GM12878 (cell line): Measurements from ENCODE around the gene BICC1. TPM values are rescaled to one million over a fixed set of nuclear protein-coding genes. Genes with fewer than 3 reads are reported as not detected.

Experiments used
- ATF2 ChIP-seq: IDR thresholded peaks from 2 replicates; pipeline ENCODE4 v1.6.1; 2012; ENCODE audit warnings: low read length, inconsistent platforms
- BCL11A ChIP-seq: IDR thresholded peaks from 2 replicates; pipeline ENCODE4 v1.6.1; 2011; ENCODE audit warnings: low read depth, low read length
- IKZF2 ChIP-seq, 2 experiments: fragments of 450-650 bp; IDR thresholded peaks; 2 replicates each; pipeline ENCODE4 v1.6.1; 2017; ENCODE audit warnings: mild to moderate bottlenecking in 2 of 2, moderate library complexity in 2 of 2
- JUND ChIP-seq: IDR thresholded peaks from 2 replicates; pipeline ENCODE4 v1.6.1; 2012; ENCODE audit warnings: low read depth, mild to moderate bottlenecking, low read length, improper control_type of control experiment, moderate library complexity
- KLF5 ChIP-seq: fragments of 450-650 bp; IDR thresholded peaks from 2 replicates; pipeline ENCODE4 v1.6.1; 2014; ENCODE audit warnings: mild to moderate bottlenecking; ENCODE audit not compliant: partially characterized antibody
- MXI1 ChIP-seq: fragments of 150-350 bp; IDR thresholded peaks from 2 replicates; pipeline ENCODE4 v1.6.1; 2011; ENCODE audit warnings: low read depth, mild to moderate bottlenecking, inconsistent platforms, low read length, improper control_type of control experiment
- NR2C2 ChIP-seq: IDR thresholded peaks from 2 replicates; pipeline ENCODE4 v1.6.1; 2011; ENCODE audit warnings: borderline replicate concordance, low read depth; ENCODE audit not compliant: control insufficient read depth, insufficient read length
- SMARCA5 ChIP-seq: fragments of 450-650 bp; IDR thresholded peaks from 2 replicates; pipeline ENCODE4 v1.6.1; 2017; ENCODE audit warnings: mild to moderate bottlenecking
- USF1 ChIP-seq: IDR thresholded peaks from 2 replicates; pipeline ENCODE4 v1.6.1; 2011; ENCODE audit warnings: borderline replicate concordance, low read depth, mild to moderate bottlenecking, moderate library complexity, mixed read lengths, low read length; ENCODE audit not compliant: insufficient read depth; ENCODE audit errors: extremely low read length
- ZNF592 ChIP-seq: fragments of 450-650 bp; IDR thresholded peaks from 2 replicates; pipeline ENCODE4 v1.6.1; 2017; ENCODE audit warnings: mild to moderate bottlenecking, moderate library complexity
- polyA plus RNA-seq, 11 experiments: library from polyadenylated mRNA; depleted of rRNA in 4 of 11; unstranded in 6 of 11; stranded (reverse) in 5 of 11; fragments of >200 nt; fragmentation: Nextera tagmentation in 4 of 11; fragmentation: Illumina TruSeq in 1 of 11; extraction: Ambion mirVana in 4 of 11; extraction: Trizol in 1 of 11; gene quantifications; 1 replicate in 1 of 11; 2 replicates in 10 of 11; pipeline versions ENCODE4 v1.2.1 to v1.2.3, GENCODE V29; 2011 to 2016; ENCODE audit warnings: inconsistent platforms in 2 of 11, missing spikeins in 2 of 11, low read depth in 1 of 11
- total RNA-seq, 4 experiments: library from RNA; depleted of rRNA in 3 of 4; stranded (reverse); fragments of >200 nt in 3 of 4; fragmentation: Illumina TruSeq in 1 of 4; extraction: Trizol in 1 of 4; gene quantifications; 2 replicates each; pipeline versions ENCODE4 v1.2.1 to v1.2.3, GENCODE V29; 2013 to 2021

Gene BICC1
- total and polyA plus RNA-seq, 10 of the 15 experiments (the other 5 are each of a cell fraction or from before 2014, with no cell fraction given) = 0.01 to 0.10 (median 0.04) TPM; not detected in 5

GRCh38 chr10:58518775-58519174, 6.1 kb downstream of the BICC1 start (continued):
- TF ChIP-seq ATF2 (no peak), KLF5 (no peak), IKZF2 (IDR thresholded peaks at IDR 0.05) (no peak), NR2C2 (no peak), JUND (no peak), USF1 (no peak), SMARCA5 (no peak), BCL11A (no peak), MXI1 (no peak), ZNF592 (no peak)
